A549 (cell line): ENCODE data around the gene ZNF423. TPM values are rescaled to one million over a fixed set of nuclear protein-coding genes. Genes with fewer than 3 reads are reported as not detected.

Experiments used
- ATAC-seq, 2 experiments: fragments of 200-7000 bp in 1 of 2; fragments of >200 bp in 1 of 2; cut with Nextera tagmentation in 1 of 2; cut with Tn5 transposase in 1 of 2; 3 replicates each; pipeline versions ENCODE4 v1.8.0 to v1.9.1; 2018 to 2020; ENCODE audit warnings: mild to moderate bottlenecking in 1 of 2, moderate library complexity in 1 of 2
- CTCF ChIA-PET: fragments of 300-600 bp; sonication (Branson Sonifier 250); formaldehyde crosslinking; extraction: SDS; loops from one replicate; lab custom pipeline; 2021; ENCODE audit warnings: antibody characterized with exemption, inconsistent platforms; lab: Yijun Ruan, JAX
- POLR2A ChIA-PET: fragments of 350-600 bp; formaldehyde crosslinking; extraction: SDS; loops from one replicate; lab custom pipeline; 2021; ENCODE audit warnings: antibody characterized with exemption, inconsistent platforms; lab: Yijun Ruan, JAX
- DNase-seq, 2 experiments: peaks; one replicate each; pipeline versions ENCODE4 v3.0.0 to v3.0.0-alpha.2; 2011 to 2016; ENCODE audit warnings: low read depth in 1 of 2, low spot score in 1 of 2
- FAIRE-seq: peaks from 2 replicates; lab custom pipeline; 2011; peaks lifted over from hg19 to GRCh38; lab: Jason Lieb, UNC
- H3K27ac ChIP-seq, 2 experiments: fragments of >200 bp; sonication (Bioruptor Twin); formaldehyde crosslinking; 3 replicates each; pipeline ENCODE4 v1.5.1; 2016 to 2017
- H3K4me1 ChIP-seq: fragments of >200 bp; sonication (Bioruptor Twin); formaldehyde crosslinking; 3 replicates; pipeline ENCODE4 v1.6.1; 2016
- H3K4me2 ChIP-seq: fragments of >200 bp; sonication (Bioruptor Twin); formaldehyde crosslinking; 3 replicates; pipeline ENCODE4 v1.6.1; 2016
- H3K4me3 ChIP-seq: fragments of >200 bp; sonication (Bioruptor Twin); formaldehyde crosslinking; 3 replicates; pipeline ENCODE4 v1.5.1; 2016
- H3K9me3 ChIP-seq: fragments of >200 bp; sonication (Bioruptor Twin); formaldehyde crosslinking; 3 replicates; pipeline ENCODE4 v1.6.1; 2016
- ATOH8 ChIP-seq: fragments of 250-450 bp; sonication (Bioruptor Pico); IDR thresholded peaks from 2 replicates; pipeline ENCODE4 v1.5.0; 2020; ENCODE audit warnings: low read depth, mild to moderate bottlenecking, moderate library complexity
- BHLHE40 ChIP-seq: IDR thresholded peaks from 2 replicates; pipeline ENCODE4 v1.6.1; 2012; ENCODE audit warnings: low read depth, low read length, inconsistent platforms
- CTCF ChIP-seq: fragments of >200 bp; sonication (Bioruptor Twin); formaldehyde crosslinking; IDR thresholded peaks from 3 replicates; pipeline ENCODE4 v1.5.1; 2016
- EHMT2 ChIP-seq: fragments of 200-600 bp; sonication (generic); IDR thresholded peaks from 2 replicates; pipeline ENCODE4 v1.6.1; 2016; ENCODE audit warnings: antibody characterized with exemption, low read depth, mild to moderate bottlenecking, moderate library complexity
- ELK1 ChIP-seq: fragments of 150-350 bp; IDR thresholded peaks from 2 replicates; pipeline ENCODE4 v1.6.1; 2014; ENCODE audit warnings: low read depth, mild to moderate bottlenecking, low read length
- GATA3 ChIP-seq: IDR thresholded peaks from 2 replicates; pipeline ENCODE4 v1.6.1; 2012; ENCODE audit warnings: borderline replicate concordance
- HEYL ChIP-seq: fragments of 250-450 bp; sonication (Bioruptor Pico); IDR thresholded peaks from 2 replicates; pipeline ENCODE4 v1.8.0; 2021; ENCODE audit warnings: mild to moderate bottlenecking, moderate library complexity
- HOXB13 ChIP-seq: fragments of 250-450 bp; sonication (Bioruptor Pico); IDR thresholded peaks from 2 replicates; pipeline ENCODE4 v1.5.0; 2020; ENCODE audit warnings: low read depth, mild to moderate bottlenecking, moderate library complexity
- MAFK ChIP-seq: fragments of 450-650 bp; IDR thresholded peaks from 2 replicates; pipeline ENCODE4 v1.6.1; 2014; ENCODE audit not compliant: partially characterized antibody
- POLR2AphosphoS2 ChIP-seq: conservative IDR thresholded peaks from 2 replicates; pipeline ENCODE4 v1.6.1; 2012; ENCODE audit warnings: low read length, improper control_type of control experiment, inconsistent platforms
- ZSCAN20 ChIP-seq: fragments of 250-450 bp; sonication (Bioruptor Pico); IDR thresholded peaks from 2 replicates; pipeline ENCODE4 v1.8.0; 2022; ENCODE audit warnings: mild to moderate bottlenecking, moderate library complexity
- WGBS: methylation state at CpG from one replicate; pipeline ENCODE4 v1.1.6; 2017; ENCODE audit errors: missing lambda C conversion rate; 5-methylcytosine and 5-hydroxymethylcytosine counted together
- polyA plus RNA-seq, 4 experiments: library from polyadenylated mRNA; depleted of rRNA in 3 of 4; stranded (reverse); fragments of >200 nt; fragmentation: RNase III in 1 of 4; extraction: RNeasy Plus Mini Kit Qiagen cat#74134 plus additional on column Dnase treatment in 1 of 4; gene quantifications; 2 replicates in 3 of 4; 3 replicates in 1 of 4; pipeline ENCODE4 v1.2.3, GENCODE V29; 2011 to 2017

The ZNF423 gene
- polyA plus RNA-seq, 2 of the 4 experiments (the other 2 are of a cell fraction), result 0.04 to 0.10 TPM

GRCh38 chr16:49524947-49525315, 331.0 kb downstream of the ZNF423 start:
- FAIRE-seq (no peak), ATAC-seq (no peak), DNase-seq (no peak)
- 42% methylated on average over 9 of the region's 9 CpGs for WGBS
- ChIA-PET POLR2A (no interaction called here), CTCF (interaction anchor here (0.9 kb wide), 1 partner anchor 69 kb away, joined by 3 read pairs; no protein-coding TSS in a partner anchor)
- Histone ChIP-seq H3K27ac (no peak overlapping the region), H3K9me3 (no peaks in the 10 kb centered on the region), H3K4me2 (no peak overlapping the region), H3K4me1 (no peaks in the 10 kb centered on the region), H3K4me3 (no peak overlapping the region)
- no peak for TF ChIP-seq ELK1
- no peak for TF ChIP-seq HEYL (CRISPR knock-in tag)
- TF ChIP-seq BHLHE40, result no peak
- TF ChIP-seq CTCF, result no peak
- no peak for TF ChIP-seq GATA3
- TF ChIP-seq ATOH8 (CRISPR knock-in tag), result no peak

GRCh38 chr16:49524216-49524946, 331.5 kb downstream of the ZNF423 start:
- POLR2A ChIA-PET, result no interaction called here
- ATAC-seq (no peak), DNase-seq (no peak), FAIRE-seq (no peak)
- CTCF ChIA-PET, result interaction anchor here (0.9 kb wide), 1 partner anchor 69 kb away, joined by 3 read pairs; no protein-coding TSS in a partner anchor
- H3K27ac ChIP-seq, result no peak overlapping the region
- H3K9me3 ChIP-seq, result no peaks in the 10 kb centered on the region
- H3K4me2 ChIP-seq, result no peak overlapping the region
- 11% methylated on average over 10 of the region's 14 CpGs for WGBS
- no peak for TF ChIP-seq EHMT2
- no peak for TF ChIP-seq ELK1
- TF ChIP-seq HOXB13 (CRISPR knock-in tag), result no peak
- TF ChIP-seq CTCF, result no peak
- TF ChIP-seq MAFK, result no peak
- no peak for TF ChIP-seq POLR2AphosphoS2
- TF ChIP-seq ZSCAN20 (CRISPR knock-in tag), result no peak
- no peak overlapping the region for H3K4me3 ChIP-seq
- no peaks in the 10 kb centered on the region for H3K4me1 ChIP-seq
